Measurements from ENCODE around the gene PPT1.

- no peak for TF ChIP-seq CTCF (IDR thresholded peaks at IDR 0.05)
- TF ChIP-seq ZFX (IDR thresholded peaks at IDR 0.05; ENCODE audit: borderline replicate concordance), result no peak
Measured at GRCh38 chr1:40141878-40142535, 45.0 kb upstream of the PPT1 start.

Measured in 22Rv1 (cell line).